H1 (cell line): ENCODE measurements around the gene SMG7. TPM values are rescaled to one million over a fixed set of nuclear protein-coding genes. Genes with fewer than 3 reads are reported as not detected.

Source experiments
- CTCF ChIA-PET: fragments of 300-600 bp; sonication (Branson Sonifier 250); formaldehyde crosslinking; loops from one replicate; lab custom pipeline; 2021; ENCODE audit not compliant: partially characterized antibody; lab: Charles Lee
- POLR2A ChIA-PET: fragments of 300-600 bp; sonication (Branson Sonifier 250); formaldehyde crosslinking; loops from one replicate; lab custom pipeline; 2021; ENCODE audit warnings: inconsistent platforms; ENCODE audit not compliant: partially characterized antibody; lab: Charles Lee
- DNase-seq, 2 experiments: peaks; one replicate each; pipeline versions ENCODE4 v3.0.0 to v3.0.0-alpha.2; 2010 to 2022; ENCODE audit warnings: low spot score in 2 of 2, low read depth in 1 of 2, mixed read lengths in 1 of 2
- FAIRE-seq: peaks from 2 replicates; lab custom pipeline; 2011; peaks lifted over from hg19 to GRCh38; lab: Jason Lieb, UNC
- H2AFZ ChIP-seq: 2 replicates; pipeline ENCODE4 v1.8.1; 2012; ENCODE audit warnings: low read length, inconsistent platforms
- H2AK5ac ChIP-seq: 2 replicates; pipeline ENCODE4 v1.6.1; 2013; ENCODE audit warnings: low read depth, low read length
- H2BK120ac ChIP-seq: replicated peaks from 2 replicates; pipeline ENCODE3; 2013; ENCODE audit warnings: low read depth, low read length, inconsistent platforms
- H2BK12ac ChIP-seq: 2 replicates; pipeline ENCODE4 v1.6.1; 2013; ENCODE audit warnings: low read depth, low read length
- H2BK15ac ChIP-seq: 2 replicates; pipeline ENCODE4 v1.6.1; 2013; ENCODE audit warnings: low read length
- H2BK20ac ChIP-seq: 2 replicates; pipeline ENCODE4 v1.6.1; 2013; ENCODE audit warnings: low read length
- H2BK5ac ChIP-seq: 2 replicates; pipeline ENCODE4 v1.6.1; 2013; ENCODE audit warnings: low read depth, low read length
- H3K14ac ChIP-seq: 2 replicates; pipeline ENCODE4 v1.6.1; 2013; ENCODE audit warnings: inconsistent platforms; ENCODE audit not compliant: insufficient read length
- H3K18ac ChIP-seq: 2 replicates; pipeline ENCODE4 v1.6.1; 2013; ENCODE audit warnings: low read length; ENCODE audit errors: extremely low read depth
- H3K23ac ChIP-seq: 2 replicates; pipeline ENCODE4 v1.6.1; 2013; ENCODE audit warnings: inconsistent platforms; ENCODE audit not compliant: insufficient read length
- H3K23me2 ChIP-seq: 2 replicates; pipeline ENCODE4 v1.6.1; 2013; ENCODE audit warnings: low read depth, low read length
- H3K27ac ChIP-seq: 2 replicates; pipeline ENCODE4 v1.6.1; 2011; ENCODE audit warnings: low read depth, low read length, inconsistent platforms
- H3K27me3 ChIP-seq, 4 experiments: replicated peaks in 1 of 4; 1 replicate in 1 of 4; 2 replicates in 3 of 4; pipeline versions ENCODE4 v1.6.1 to v1.8.1; 2011 to 2013; ENCODE audit warnings: low read length in 3 of 4, mild to moderate bottlenecking in 3 of 4, inconsistent platforms in 2 of 4, mixed read lengths in 2 of 4, moderate library complexity in 1 of 4; ENCODE audit not compliant: control insufficient read depth in 3 of 4, insufficient read depth in 3 of 4; ENCODE audit errors: extremely low read depth in 1 of 4
- H3K36me3 ChIP-seq, 4 experiments: 2 replicates each; pipeline versions ENCODE4 v1.6.1 to v1.8.1; 2011 to 2013; ENCODE audit warnings: mild to moderate bottlenecking in 4 of 4, low read length in 3 of 4, moderate library complexity in 2 of 4, control low read depth in 1 of 4, inconsistent platforms in 1 of 4; ENCODE audit not compliant: insufficient read depth in 4 of 4, control insufficient read depth in 2 of 4
- H3K4ac ChIP-seq: replicated peaks from 2 replicates; pipeline ENCODE3; 2013; ENCODE audit warnings: low read length, low read depth, mixed read lengths, inconsistent platforms; ENCODE audit not compliant: insufficient read length
- H3K4me1 ChIP-seq, 4 experiments: replicated peaks in 1 of 4; 1 replicate in 1 of 4; 2 replicates in 3 of 4; pipeline versions ENCODE4 v1.6.1 to v1.8.1; 2011 to 2013; ENCODE audit warnings: low read length in 3 of 4, inconsistent platforms in 2 of 4, mixed read lengths in 1 of 4; ENCODE audit not compliant: insufficient read depth in 4 of 4, control insufficient read depth in 3 of 4
- H3K4me2 ChIP-seq, 2 experiments: 2 replicates each; pipeline versions ENCODE4 v1.6.1 to v1.8.1; 2011 to 2013; ENCODE audit warnings: low read depth in 2 of 2, low read length in 2 of 2, control low read depth in 1 of 2, inconsistent platforms in 1 of 2, mild to moderate bottlenecking in 1 of 2; ENCODE audit not compliant: insufficient read depth in 1 of 2
- H3K4me3 ChIP-seq, 4 experiments: fragments of 200-600, 300-600 bp in 1 of 4; sonication (generic), shearing (Covaris generic), sonication (Bioruptor Twin) in 1 of 4; 2 replicates each; pipeline versions ENCODE4 v1.5.1 to v1.8.1; 2011 to 2016; ENCODE audit warnings: low read length in 4 of 4, low read depth in 3 of 4, control low read depth in 2 of 4, inconsistent platforms in 2 of 4, mild to moderate bottlenecking in 2 of 4, mixed read lengths in 1 of 4, moderate library complexity in 1 of 4; ENCODE audit not compliant: insufficient read depth in 2 of 4; ENCODE audit errors: extremely low read depth in 1 of 4
- H3K56ac ChIP-seq: replicated peaks from 2 replicates; pipeline ENCODE3; 2013; ENCODE audit warnings: low read depth, mild to moderate bottlenecking, mixed read lengths, low read length, inconsistent platforms; ENCODE audit not compliant: insufficient read length
- H3K79me1 ChIP-seq: 2 replicates; pipeline ENCODE4 v1.6.1; 2013; ENCODE audit warnings: low read depth, low read length, control low read depth
- H3K79me2 ChIP-seq, 2 experiments: 2 replicates each; pipeline versions ENCODE4 v1.6.1 to v1.8.1; 2012 to 2013; ENCODE audit warnings: low read length in 2 of 2, mild to moderate bottlenecking in 2 of 2, inconsistent platforms in 1 of 2; ENCODE audit not compliant: insufficient read depth in 2 of 2, control insufficient read depth in 1 of 2
- H3K9ac ChIP-seq, 4 experiments: replicated peaks in 1 of 4; 1 replicate in 1 of 4; 2 replicates in 3 of 4; pipeline versions ENCODE4 v1.6.1 to v1.8.1; 2011 to 2013; ENCODE audit warnings: low read depth in 3 of 4, low read length in 3 of 4, control low read depth in 2 of 4, mild to moderate bottlenecking in 2 of 4, moderate library complexity in 2 of 4, inconsistent platforms in 1 of 4; ENCODE audit errors: extremely low read depth in 1 of 4
- H3K9me3 ChIP-seq, 2 experiments: 2 replicates each; pipeline versions ENCODE4 v1.6.1 to v1.8.1; 2012 to 2013; ENCODE audit warnings: mild to moderate bottlenecking in 2 of 2, moderate library complexity in 2 of 2, control low read depth in 1 of 2, inconsistent platforms in 1 of 2, low read depth in 1 of 2, low read length in 1 of 2, mixed read lengths in 1 of 2; ENCODE audit not compliant: insufficient read depth in 2 of 2
- H4K20me1 ChIP-seq, 2 experiments: replicated peaks in 1 of 2; 2 replicates each; pipeline versions ENCODE3 to v1.8.1; 2011 to 2013; ENCODE audit warnings: inconsistent platforms in 2 of 2, low read length in 2 of 2, mild to moderate bottlenecking in 1 of 2; ENCODE audit not compliant: insufficient read depth in 2 of 2, control insufficient read depth in 1 of 2
- H4K5ac ChIP-seq: 2 replicates; pipeline ENCODE4 v1.6.1; 2013; ENCODE audit warnings: low read length, low read depth, mixed read lengths, inconsistent platforms; ENCODE audit not compliant: insufficient read length
- H4K8ac ChIP-seq: 2 replicates; pipeline ENCODE4 v1.8.0; 2013; ENCODE audit warnings: mild to moderate bottlenecking, moderate library complexity, low read length, inconsistent platforms; ENCODE audit not compliant: insufficient read depth; ENCODE audit errors: extremely low read depth
- H4K91ac ChIP-seq: replicated peaks from 2 replicates; pipeline ENCODE3; 2013; ENCODE audit warnings: low read length, mixed read lengths, inconsistent platforms; ENCODE audit not compliant: insufficient read length
- NANOG ChIP-seq: IDR thresholded peaks from 2 replicates; pipeline ENCODE4 v1.6.1; 2011; ENCODE audit warnings: low read length, low read depth, mild to moderate bottlenecking, inconsistent platforms; ENCODE audit not compliant: insufficient read depth, poor library complexity, severe bottlenecking
- NRF1 ChIP-seq: IDR thresholded peaks from 2 replicates; pipeline ENCODE4 v1.6.1; 2011; ENCODE audit warnings: mild to moderate bottlenecking, low read depth, low read length, improper control_type of control experiment
- WGBS, 2 experiments: shearing (Covaris generic) in 1 of 2; methylation state at CpG; one replicate each; pipeline versions ENCODE4 v1.1.6 to v1.1.7; 2013 to 2015; ENCODE audit warnings: low lambda C conversion rate in 2 of 2, mixed read lengths in 2 of 2, inconsistent platforms in 1 of 2, low coverage in 1 of 2, missing lambda C conversion rate in 1 of 2; ENCODE audit not compliant: insufficient replicate concordance in 2 of 2, insufficient coverage in 1 of 2, insufficient read length in 1 of 2; ENCODE audit errors: extremely low coverage in 1 of 2, missing lambda C conversion rate in 1 of 2; 5-methylcytosine and 5-hydroxymethylcytosine counted together
- polyA plus RNA-seq, 7 experiments: library from polyadenylated mRNA; depleted of rRNA in 3 of 7; stranded (reverse) in 5 of 7; unstranded in 2 of 7; fragments of >200 nt in 5 of 7; fragments of 200-250 nt in 2 of 7; gene quantifications; 1 replicate in 5 of 7; 2 replicates in 1 of 7; 4 replicates in 1 of 7; pipeline versions ENCODE4 v1.2.1 to v1.2.3, GENCODE V29; 2011 to 2013; ENCODE audit warnings: missing spikeins in 2 of 7, mixed read lengths in 2 of 7
- total RNA-seq: library from RNA; stranded (reverse); fragmentation: NEBNext Ultra II Directional; extraction: Animal tissue kit (Norgen Biotek cat#: 25700); gene quantifications from 2 replicates; pipeline ENCODE4 v1.2.1, GENCODE V29; 2021

SMG7 gene
- total and polyA plus RNA-seq, 2 of the 8 experiments (the other 6 are each of a cell fraction or from before 2014, with no cell fraction given), result 39.3 to 65.6 TPM

DNA sequence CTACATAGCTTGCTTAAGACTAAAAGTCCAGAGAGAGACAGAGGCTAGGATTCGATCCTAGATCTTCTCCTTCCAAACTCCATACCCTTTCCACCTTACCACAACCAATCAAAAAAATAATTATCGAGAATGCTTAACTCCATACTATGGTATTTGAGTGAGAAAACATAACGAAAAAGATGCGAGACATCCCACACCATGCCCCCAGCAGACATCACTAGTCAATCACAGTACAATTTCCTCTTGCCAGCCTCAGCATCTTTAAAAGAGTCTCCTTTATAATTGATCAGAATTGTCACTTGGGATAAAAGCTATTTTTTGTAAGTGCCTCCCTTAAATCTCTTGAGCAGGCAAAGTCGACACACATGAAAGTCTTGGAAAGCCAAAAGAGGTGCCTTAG lies 117.1 kb downstream of the SMG7 start:
- Histone ChIP-seq H2BK20ac (no peak overlapping the region), H3K27ac (no peak overlapping the region), H3K4me1 (peaks cover 0 to 8% (median 5%) of the 10 kb centered on the region in 4 experiments; a peak in 5 of 7 replicates), H3K23me2 (no peaks in the 10 kb centered on the region), H2BK120ac (no peak overlapping the region), H3K56ac (no peak overlapping the region), H3K4ac (no peak overlapping the region), H4K8ac (no peak overlapping the region), H2AK5ac (no peak overlapping the region), H3K79me2 (no peaks in the 10 kb centered on the region), H3K9me3 (no peaks in the 10 kb centered on the region), H3K4me3 (no peak overlapping the region), H2BK15ac (no peak overlapping the region), H3K4me2 (no peak overlapping the region), H3K14ac (no peak overlapping the region), H2AFZ (no peak overlapping the region), H3K27me3 (no peaks in the 10 kb centered on the region), H4K91ac (no peak overlapping the region), H3K79me1 (no peaks in the 10 kb centered on the region), H3K23ac (no peak overlapping the region), H3K36me3 (no peaks in the 10 kb centered on the region), H2BK12ac (no peak overlapping the region), H4K20me1 (no peaks in the 10 kb centered on the region), H2BK5ac (no peak overlapping the region), H3K9ac (no peak overlapping the region), H3K18ac (no peak overlapping the region), H4K5ac (no peak overlapping the region)
- DNase-seq (no peak), FAIRE-seq (no peak)
- 90 to 100% methylated on average over 1 to 5 of the region's 5 CpGs for WGBS, 2 experiments
- ChIA-PET POLR2A (no interaction called here), CTCF (interaction anchor here (0.6 to 2.5 kb wide), 6 partner anchors 9 to 367 kb away, joined by 3 to 7 read pairs (median 5); no protein-coding TSS in a partner anchor)
- TF ChIP-seq NRF1 (no peak), NANOG (no peak)
- TF ChIP-seq, all 59 proteins: peak for 0
